Effector memory CD4-positive, alpha-beta T cell (primary cell): Measurements from ENCODE around the gene KCNIP4.

Experiments used
- DNase-seq, 3 donors: peaks; one replicate each; pipeline ENCODE4 v3.0.0-alpha.2; 2020
- H3K27ac ChIP-seq: 2 replicates; pipeline ENCODE4 v1.7.0; 2013; ENCODE audit warnings: mild to moderate bottlenecking, low read length, moderate library complexity; ENCODE audit not compliant: insufficient read depth, poor library complexity, severe bottlenecking
- H3K27me3 ChIP-seq: replicated peaks from 2 replicates; pipeline ENCODE4 v1.7.0; 2013; ENCODE audit warnings: mild to moderate bottlenecking, low read length; ENCODE audit not compliant: insufficient read depth, control insufficient read depth, poor library complexity, severe bottlenecking
- H3K36me3 ChIP-seq: 2 replicates; pipeline ENCODE4 v1.7.0; 2013; ENCODE audit warnings: mild to moderate bottlenecking, low read length, moderate library complexity; ENCODE audit not compliant: control insufficient read depth, insufficient read depth
- H3K4me1 ChIP-seq: 2 replicates; pipeline ENCODE4 v1.7.0; 2013; ENCODE audit warnings: low read length, mild to moderate bottlenecking; ENCODE audit not compliant: control insufficient read depth, insufficient read depth, poor library complexity, severe bottlenecking
- H3K4me3 ChIP-seq: 2 replicates; pipeline ENCODE4 v1.7.0; 2013; ENCODE audit warnings: low read length, low read depth, mild to moderate bottlenecking; ENCODE audit not compliant: insufficient read depth, poor library complexity, severe bottlenecking
- H3K9me3 ChIP-seq: 2 replicates; pipeline ENCODE4 v1.7.0; 2013; ENCODE audit warnings: mild to moderate bottlenecking, low read length, moderate library complexity; ENCODE audit not compliant: control insufficient read depth

The KCNIP4 gene

DNA sequence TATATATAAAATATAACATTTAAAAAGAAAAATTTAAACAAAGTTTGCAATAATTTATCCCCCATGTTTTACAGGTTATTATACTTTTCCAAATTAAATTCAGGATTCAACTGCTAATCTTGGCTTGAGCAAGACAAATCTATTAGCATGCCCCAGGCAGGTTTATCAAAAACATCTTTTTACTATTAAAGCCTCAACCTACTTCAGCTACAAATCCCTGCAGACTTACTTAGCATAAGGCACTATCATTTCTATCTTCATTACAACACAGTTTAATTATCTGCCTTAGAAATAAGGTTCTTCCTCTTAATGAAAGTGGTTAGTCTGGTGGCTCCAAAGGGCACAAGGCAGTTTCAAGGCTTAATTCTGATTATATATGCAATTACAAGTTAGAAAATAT lies 770.7 kb downstream of the KCNIP4 start:
- Histone ChIP-seq H3K27me3 (no peaks in the 10 kb centered on the region), H3K9me3 (no peaks in the 10 kb centered on the region), H3K36me3 (no peaks in the 10 kb centered on the region), H3K27ac (no peak overlapping the region), H3K4me3 (no peak overlapping the region), H3K4me1 (no peaks in the 10 kb centered on the region)
- DNase-seq = no peak

- Histone ChIP-seq H3K36me3 (no peaks in the 10 kb centered on the region), H3K9me3 (no peaks in the 10 kb centered on the region), H3K27me3 (no peaks in the 10 kb centered on the region), H3K4me3 (no peak overlapping the region), H3K4me1 (no peaks in the 10 kb centered on the region), H3K27ac (no peak overlapping the region)
- DNase-seq = no peak
These were observed 771.5 kb downstream of the KCNIP4 start for GRCh38 chr4:21177092-21177491.

DNA sequence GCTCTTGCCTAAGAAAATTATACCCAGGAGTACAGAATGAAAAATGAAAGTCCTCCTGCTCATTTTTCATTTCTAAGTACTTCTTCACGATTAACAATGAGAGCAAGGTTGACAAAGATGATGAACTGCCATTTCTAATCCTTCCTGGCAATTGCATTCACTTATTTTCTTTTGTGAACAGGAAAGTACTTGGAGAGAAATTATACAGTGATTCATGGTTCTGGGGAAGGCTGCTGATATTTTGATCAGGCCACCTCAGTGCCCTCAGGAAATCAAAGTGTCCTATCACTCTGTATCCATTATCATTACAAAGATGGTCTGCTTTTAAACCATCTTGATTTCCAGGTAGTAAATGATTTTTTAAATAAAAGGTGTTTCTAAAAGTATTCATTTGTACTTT lies 780.9 kb downstream of the KCNIP4 start:
- no peak overlapping the region for H3K27ac ChIP-seq
- H3K36me3 ChIP-seq = no peaks in the 10 kb centered on the region
- DNase-seq = no peak
- no peaks in the 10 kb centered on the region for H3K9me3 ChIP-seq
- H3K4me1 ChIP-seq = no peaks in the 10 kb centered on the region
- H3K4me3 ChIP-seq = no peak overlapping the region
- H3K27me3 ChIP-seq = no peaks in the 10 kb centered on the region

DNA sequence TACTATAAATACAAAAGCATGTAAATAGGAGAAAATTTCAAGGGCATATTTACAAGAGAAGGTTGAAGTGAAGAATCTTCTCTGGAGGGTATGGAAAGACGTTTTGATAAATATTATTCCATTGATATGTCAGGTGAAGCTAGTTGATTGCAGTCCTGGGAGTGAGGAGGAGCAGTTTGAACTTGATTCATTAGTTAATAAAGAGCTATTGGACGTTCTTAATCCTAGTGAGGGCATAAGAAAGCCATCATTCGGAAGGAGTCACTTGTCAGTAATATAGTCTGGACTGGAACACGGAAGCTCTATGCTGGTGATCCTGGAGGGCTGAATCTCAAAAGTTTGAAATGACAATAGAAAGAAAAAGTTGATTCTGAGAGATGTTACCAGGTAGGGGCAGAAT lies 793.2 kb downstream of the KCNIP4 start:
- Histone ChIP-seq H3K4me1 (no peaks in the 10 kb centered on the region), H3K36me3 (no peaks in the 10 kb centered on the region), H3K27me3 (no peaks in the 10 kb centered on the region), H3K4me3 (no peak overlapping the region), H3K9me3 (no peaks in the 10 kb centered on the region), H3K27ac (no peak overlapping the region)
- no peak for DNase-seq

DNA sequence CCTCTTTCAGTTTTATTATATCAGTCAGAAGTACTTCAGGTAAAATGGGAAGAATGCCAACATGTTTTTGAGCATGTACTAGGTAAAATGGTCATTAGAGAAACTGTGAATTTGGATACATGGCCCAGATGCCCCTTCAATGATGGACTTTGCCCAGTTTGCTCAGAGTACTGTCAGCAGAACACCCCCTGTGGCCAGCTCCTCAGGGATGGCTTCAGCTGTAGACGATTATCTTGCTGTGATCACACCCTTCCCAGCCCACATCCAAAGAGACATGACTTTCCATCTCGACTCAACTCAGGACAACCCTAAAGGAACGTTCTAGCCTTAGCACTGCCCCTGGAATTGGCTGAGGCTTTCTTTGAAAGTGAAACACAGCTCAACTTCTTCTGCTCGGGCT lies 809.2 kb downstream of the KCNIP4 start:
- no peaks in the 10 kb centered on the region for H3K4me1 ChIP-seq
- no peak overlapping the region for H3K4me3 ChIP-seq
- H3K36me3 ChIP-seq = no peaks in the 10 kb centered on the region
- no peak overlapping the region for H3K27ac ChIP-seq
- DNase-seq = no peak
- no peaks in the 10 kb centered on the region for H3K27me3 ChIP-seq
- H3K9me3 ChIP-seq = no peaks in the 10 kb centered on the region

DNA sequence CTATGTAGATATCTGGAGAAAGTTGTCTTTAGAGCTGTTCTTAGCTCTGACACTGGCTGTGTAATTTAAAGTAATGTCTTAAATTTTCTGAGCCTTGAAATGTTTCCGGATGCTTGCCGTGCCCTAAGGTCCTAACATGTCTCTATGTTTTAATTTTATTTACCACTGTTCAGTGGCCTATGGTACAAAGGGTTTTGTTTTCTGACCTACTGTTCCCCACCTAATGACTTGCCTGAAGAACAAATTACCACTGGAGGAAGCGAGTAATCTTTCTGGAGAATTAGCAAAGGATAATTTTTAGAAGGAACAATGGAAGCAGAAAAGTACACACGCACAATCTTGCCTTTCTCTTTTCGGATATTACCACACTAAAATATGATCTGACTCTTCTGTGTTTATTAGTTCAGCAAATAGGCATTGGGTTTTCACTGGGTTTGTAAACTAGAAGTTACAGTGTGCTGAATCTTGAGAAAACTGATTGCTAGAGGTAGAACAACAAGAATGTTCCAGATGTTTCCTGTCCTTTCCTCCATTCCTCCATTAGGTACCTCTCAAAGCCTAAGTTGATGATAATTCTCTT lies 812.4 kb downstream of the KCNIP4 start:
- no peaks in the 10 kb centered on the region for H3K27me3 ChIP-seq
- H3K36me3 ChIP-seq = no peaks in the 10 kb centered on the region
- no peaks in the 10 kb centered on the region for H3K4me1 ChIP-seq
- no peak for DNase-seq
- no peak overlapping the region for H3K27ac ChIP-seq
- no peak overlapping the region for H3K4me3 ChIP-seq
- H3K9me3 ChIP-seq = no peaks in the 10 kb centered on the region

DNA sequence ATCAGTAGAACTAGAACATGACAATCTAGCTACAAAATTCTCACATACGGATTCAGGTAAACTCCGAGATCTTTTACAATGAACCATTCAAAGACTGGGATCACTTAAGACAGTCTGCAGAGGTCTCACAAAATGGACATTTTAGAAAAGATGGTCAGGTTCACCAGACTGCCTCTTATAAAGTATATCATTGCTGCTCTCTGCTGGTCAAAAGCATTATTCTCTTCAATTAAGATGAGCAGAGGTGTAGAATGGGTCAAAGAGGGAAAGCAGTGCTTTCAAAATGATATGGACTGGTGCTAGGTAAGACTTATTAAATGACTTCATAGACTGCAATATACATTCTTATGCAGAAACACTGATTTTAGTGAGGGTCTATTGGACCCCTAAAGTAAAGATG lies 813.6 kb downstream of the KCNIP4 start:
- Histone ChIP-seq H3K4me3 (no peak overlapping the region), H3K36me3 (no peaks in the 10 kb centered on the region), H3K9me3 (no peaks in the 10 kb centered on the region), H3K27ac (no peak overlapping the region), H3K27me3 (no peaks in the 10 kb centered on the region), H3K4me1 (no peaks in the 10 kb centered on the region)
- DNase-seq = no peak

DNA sequence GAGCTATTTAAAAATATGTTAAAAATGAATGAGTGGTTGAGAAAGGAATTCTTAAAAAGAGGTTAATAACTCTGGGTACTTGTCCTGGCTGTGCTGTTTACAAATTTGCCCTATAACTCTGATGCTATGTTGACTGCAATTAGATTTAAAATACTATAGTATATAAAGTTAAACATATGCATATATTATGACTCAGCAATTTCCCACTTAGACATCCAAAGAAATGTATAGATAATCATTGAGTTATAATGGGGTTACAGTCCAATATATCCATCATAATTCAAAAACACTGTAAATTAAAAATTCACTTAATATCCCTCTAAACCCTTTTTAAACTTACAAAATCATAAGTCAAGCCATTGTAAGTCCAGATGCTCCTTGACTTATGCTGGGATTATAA lies 818.0 kb downstream of the KCNIP4 start:
- no peaks in the 10 kb centered on the region for H3K4me1 ChIP-seq
- no peak overlapping the region for H3K27ac ChIP-seq
- H3K9me3 ChIP-seq = no peaks in the 10 kb centered on the region
- no peak for DNase-seq
- H3K27me3 ChIP-seq = no peaks in the 10 kb centered on the region
- H3K4me3 ChIP-seq = no peak overlapping the region
- no peaks in the 10 kb centered on the region for H3K36me3 ChIP-seq

- Histone ChIP-seq H3K36me3 (no peaks in the 10 kb centered on the region), H3K27me3 (no peaks in the 10 kb centered on the region), H3K9me3 (no peaks in the 10 kb centered on the region), H3K4me1 (no peaks in the 10 kb centered on the region), H3K27ac (no peak overlapping the region), H3K4me3 (no peak overlapping the region)
- DNase-seq = no peak
These were observed 822.5 kb downstream of the KCNIP4 start for GRCh38 chr4:21126014-21126512.

GRCh38 chr4:21118301-21118700 lies 830.3 kb downstream of the KCNIP4 start:
- Histone ChIP-seq H3K27me3 (no peaks in the 10 kb centered on the region), H3K27ac (no peak overlapping the region), H3K4me3 (no peak overlapping the region), H3K36me3 (no peaks in the 10 kb centered on the region), H3K4me1 (no peaks in the 10 kb centered on the region), H3K9me3 (no peaks in the 10 kb centered on the region)
- DNase-seq = no peak
